Lower lobe of right lung (tissue), 2 donors: Measurements from ENCODE around the gene TST. TPM values are rescaled to one million over a fixed set of nuclear protein-coding genes. Genes with fewer than 3 reads are reported as not detected.

Experiments
- ATAC-seq, 2 donors: fragments of 200-7000 bp; cut with Tn5 transposase; one replicate each; pipeline ENCODE4 v1.9.1; 2020 to 2022; ENCODE audit warnings: mild to moderate bottlenecking in 2 of 2, moderate library complexity in 2 of 2
- DNase-seq: peaks from one replicate; pipeline ENCODE4 v3.0.0-alpha.2; 2020
- H3K27ac ChIP-seq: fragments of 200-600 bp; one replicate; pipeline ENCODE4 v1.8.0; 2022
- H3K27me3 ChIP-seq: fragments of 200-600 bp; one replicate; pipeline ENCODE4 v1.8.0; 2022; ENCODE audit warnings: low read depth
- H3K36me3 ChIP-seq: fragments of 200-600 bp; one replicate; pipeline ENCODE4 v1.8.0; 2022; ENCODE audit warnings: mild to moderate bottlenecking
- H3K4me1 ChIP-seq: fragments of 200-600 bp; one replicate; pipeline ENCODE4 v1.8.0; 2022
- H3K4me3 ChIP-seq: fragments of 200-600 bp; one replicate; pipeline ENCODE4 v1.8.0; 2022; ENCODE audit warnings: mild to moderate bottlenecking
- H3K9me3 ChIP-seq: fragments of 200-600 bp; one replicate; pipeline ENCODE4 v1.8.0; 2022
- CTCF ChIP-seq: fragments of 200-600 bp; IDR thresholded peaks from one replicate; pipeline ENCODE4 v1.8.0; 2022; ENCODE audit warnings: antibody characterized with exemption, mild to moderate bottlenecking
- intact Hi-C: fragments of 100-400 bp; cut with DNase I; formaldehyde crosslinking; loops from one replicate; pipeline ENCODE4 v1.11.0; 2022
- total RNA-seq: library from RNA; stranded (reverse); fragmentation: NEBNext Ultra II Directional; extraction: Animal tissue kit (Norgen Biotek cat#: 25700); gene quantifications from one replicate; pipeline ENCODE4 v1.2.1, GENCODE V29; 2021
- donor health status: DM: no; HTN: yes; CAD: no; lungs with severe emphysema.

Gene TST
- total RNA-seq, 1 donor from 2014 or later, result 48.3 TPM

GRCh38 chr22:37000676-37001534, 18.3 kb downstream of the TST start:
- no peak overlapping the region for H3K27ac ChIP-seq
- no peak for ATAC-seq
- intact Hi-C loops, result no loop called here
- H3K36me3 ChIP-seq, result no peaks in the 10 kb centered on the region
- no peak for TF ChIP-seq CTCF
- DNase-seq, result no peak
- no peaks in the 10 kb centered on the region for H3K9me3 ChIP-seq
- no peaks in the 10 kb centered on the region for H3K27me3 ChIP-seq
- H3K4me1 ChIP-seq, result no peaks in the 10 kb centered on the region
- no peak overlapping the region for H3K4me3 ChIP-seq

DNA sequence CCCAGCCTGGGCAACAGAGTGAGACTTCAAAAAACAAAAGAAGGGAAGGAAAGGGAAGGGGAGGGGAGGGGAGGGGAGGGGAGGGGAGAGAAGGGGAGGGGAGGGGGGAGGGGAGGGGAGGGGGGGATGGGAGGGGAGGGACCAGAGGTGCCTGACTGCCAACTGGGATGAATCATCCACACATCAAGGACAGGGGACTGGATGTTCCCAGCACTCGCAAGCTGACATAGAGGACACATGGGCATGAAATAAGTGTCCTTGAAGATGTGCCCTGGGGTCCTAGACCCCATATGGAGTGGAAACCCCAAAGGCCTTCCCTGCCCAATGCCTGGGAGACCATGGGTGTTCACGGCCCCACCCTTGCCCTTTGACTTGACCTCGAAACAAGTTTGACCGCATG, 19.8 kb downstream of the TST start:
- no peaks in the 10 kb centered on the region for H3K36me3 ChIP-seq
- no peak overlapping the region for H3K4me3 ChIP-seq
- DNase-seq (no peak), ATAC-seq (no peak)
- H3K27ac ChIP-seq, result no peak overlapping the region
- H3K27me3 ChIP-seq, result no peaks in the 10 kb centered on the region
- H3K9me3 ChIP-seq, result no peaks in the 10 kb centered on the region
- intact Hi-C loops, result no loop called here
- no peaks in the 10 kb centered on the region for H3K4me1 ChIP-seq
- TF ChIP-seq CTCF, result no peak

DNA sequence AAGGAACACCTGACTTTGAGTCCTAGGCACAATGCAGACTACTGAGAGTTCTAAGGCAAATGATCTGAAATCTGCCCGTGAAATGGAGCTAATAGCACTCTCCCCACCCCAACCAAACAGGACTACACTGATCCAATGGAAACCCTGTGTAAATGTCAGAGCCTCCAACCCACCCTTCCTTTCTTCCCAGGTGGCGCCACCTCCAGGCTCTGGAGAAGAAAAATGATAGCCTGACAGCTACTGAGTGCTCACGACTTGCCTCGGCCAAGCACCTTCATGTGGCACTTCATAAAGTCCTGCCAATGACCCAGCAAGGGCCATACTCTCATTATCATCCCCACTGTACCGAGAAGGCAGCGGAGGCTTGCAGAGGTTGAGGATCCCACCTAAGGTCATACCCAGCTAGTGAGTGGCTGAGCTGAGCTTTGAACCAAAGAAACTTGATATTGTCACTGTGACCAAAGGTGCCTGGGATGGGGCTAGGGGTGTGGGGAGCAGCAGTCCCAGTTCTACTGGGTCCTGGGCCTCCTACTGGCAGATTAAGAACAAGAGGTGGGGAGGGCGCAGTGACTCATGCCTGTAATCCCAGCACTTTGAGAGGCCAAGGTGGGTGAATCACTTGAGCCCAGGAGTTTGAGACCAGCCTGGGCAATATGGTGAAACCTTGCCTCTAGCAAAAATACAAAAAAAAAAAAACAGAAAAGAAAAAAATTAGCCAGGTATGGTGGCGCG, 20.5 kb downstream of the TST start:
- no peak for TF ChIP-seq CTCF
- H3K27ac ChIP-seq, result no peak overlapping the region
- no peaks in the 10 kb centered on the region for H3K27me3 ChIP-seq
- H3K36me3 ChIP-seq, result no peaks in the 10 kb centered on the region
- no peaks in the 10 kb centered on the region for H3K9me3 ChIP-seq
- no peak overlapping the region for H3K4me3 ChIP-seq
- no peaks in the 10 kb centered on the region for H3K4me1 ChIP-seq
- DNase-seq, result no peak
- ATAC-seq, result no peak
- intact Hi-C loops, result no loop called here

- Histone ChIP-seq H3K4me3 (no peak overlapping the region), H3K4me1 (no peaks in the 10 kb centered on the region), H3K27ac (no peak overlapping the region), H3K9me3 (no peaks in the 10 kb centered on the region), H3K27me3 (no peaks in the 10 kb centered on the region), H3K36me3 (no peaks in the 10 kb centered on the region)
- DNase-seq (no peak), ATAC-seq (no peak)
- intact Hi-C loops, result no loop called here
- TF ChIP-seq CTCF, result no peak
These were observed 21.5 kb downstream of the TST start for GRCh38 chr22:36997746-36998145.

DNA sequence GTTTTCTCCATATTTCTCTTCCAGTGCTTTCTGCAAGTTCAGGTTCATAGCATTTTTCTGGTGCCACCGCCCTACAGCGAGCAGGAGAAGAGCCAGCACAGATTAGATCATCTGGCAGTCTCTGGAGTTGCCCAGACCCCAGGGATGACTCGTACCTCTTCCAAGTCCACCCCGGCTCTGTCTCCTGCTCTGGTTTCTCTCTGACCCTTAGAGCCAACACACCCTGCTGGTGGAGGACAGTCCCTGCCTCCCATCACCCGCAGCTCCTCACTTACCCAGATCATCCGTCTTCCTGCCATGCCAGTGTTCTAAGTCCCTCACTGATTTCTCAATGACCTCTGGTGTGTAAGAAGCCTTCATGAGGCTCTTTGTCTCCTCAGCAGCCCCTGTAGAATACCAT, 28.0 kb downstream of the TST start:
- intact Hi-C loops, result no loop called here
- Histone ChIP-seq H3K4me3 (no peak overlapping the region), H3K9me3 (peaks cover 3% of the 10 kb centered on the region), H3K27ac (no peak overlapping the region), H3K4me1 (no peaks in the 10 kb centered on the region), H3K36me3 (no peaks in the 10 kb centered on the region), H3K27me3 (peaks cover 22% of the 10 kb centered on the region)
- TF ChIP-seq CTCF, result no peak
- no peak for DNase-seq
- ATAC-seq, result no peak
